ENCODE results near the gene HIGD1A. TPM values are rescaled to one million over a fixed set of nuclear protein-coding genes. Genes with fewer than 3 reads are reported as not detected.

The HIGD1A gene
- total and polyA plus RNA-seq, 2 of the 8 experiments (the other 6 are each of a cell fraction or from before 2014, with no cell fraction given), result 67.3 to 95.4 TPM

DNA sequence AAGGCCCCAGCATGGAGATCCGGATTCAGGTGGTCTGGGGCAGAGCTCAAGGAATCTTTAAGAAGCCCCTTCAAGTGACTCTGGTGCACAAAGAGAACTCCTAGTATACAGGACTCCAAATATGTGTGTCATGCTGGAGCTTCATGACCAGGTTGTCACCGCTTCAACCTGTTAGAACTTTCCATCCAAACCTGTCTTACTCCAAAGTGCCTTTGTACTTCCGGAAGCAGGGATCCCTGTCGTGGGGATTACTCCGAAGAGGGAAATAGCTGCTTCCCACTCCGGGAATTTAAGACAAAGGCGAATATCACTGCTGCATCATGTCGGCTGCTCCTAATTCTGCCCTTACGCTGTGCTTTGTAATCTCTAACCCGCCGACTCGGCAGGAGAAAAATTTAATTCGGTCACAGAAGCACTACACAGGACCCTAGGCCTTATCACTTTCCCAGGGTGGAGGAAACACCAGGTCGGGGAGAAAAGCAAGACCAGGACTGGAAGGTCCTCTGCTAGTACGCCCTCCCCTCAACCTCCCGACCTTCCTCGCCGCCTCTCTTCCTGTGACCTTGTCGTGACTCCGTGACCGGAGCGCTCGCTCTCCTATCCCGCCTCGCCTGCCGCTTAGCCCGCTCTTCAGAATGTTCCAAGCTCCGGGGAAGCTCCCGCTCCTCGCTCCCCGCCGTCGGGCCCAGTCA is 730 bp downstream of the HIGD1A start:
- Histone ChIP-seq H2BK20ac (ENCODE audit: low read length) (no peak overlapping the region), H3K79me1 (ENCODE audit: low read depth, low read length) (no peaks in the 10 kb centered on the region; the same call in 1 of the 2 replicates), H3K4ac (replicated peaks; ENCODE audit: insufficient read length, low read depth, low read length) (peak overlapping the region; percentile 11), H4K91ac (replicated peaks; ENCODE audit: insufficient read length, low read length) (no peak overlapping the region), H3K27me3 (replicated peaks in 1 of 4; ENCODE audit: control insufficient read depth in 3 of 4, extremely low read depth in 1 of 4, insufficient read depth in 3 of 4, low read length in 3 of 4) (peaks cover 0 to 9% (median 5%) of the 10 kb centered on the region in 4 experiments; a peak in 3 of 7 replicates), H3K23ac (ENCODE audit: insufficient read length) (no peak overlapping the region), H3K18ac (ENCODE audit: extremely low read depth, low read length) (peak overlapping the region; percentile 52; the same call in 1 of the 2 replicates), H3K4me2 (ENCODE audit: insufficient read depth in 1 of 2, low read depth in 2 of 2, low read length in 2 of 2) (peak overlapping the region; percentile 80 to 99), H3K9ac (replicated peaks in 1 of 4; ENCODE audit: extremely low read depth in 1 of 4, low read depth in 3 of 4, low read length in 3 of 4) (peak overlapping the region; percentile 83 to 96 (median 91)), H4K8ac (ENCODE audit: extremely low read depth, insufficient read depth, low read length) (peak overlapping the region; percentile 95; the same call in 1 of the 2 replicates), H3K79me2 (ENCODE audit: control insufficient read depth in 1 of 2, insufficient read depth in 2 of 2, low read length in 2 of 2) (peaks cover 0 to 44% of the 10 kb centered on the region in 2 experiments; a peak in 3 of 4 replicates), H4K5ac (ENCODE audit: insufficient read length, low read depth, low read length) (peak overlapping the region; percentile 70), H3K36me3 (ENCODE audit: control insufficient read depth in 2 of 4, insufficient read depth in 4 of 4, low read length in 3 of 4) (no peaks in the 10 kb centered on the region; a peak in 1 of 8 replicates), H2BK120ac (replicated peaks; ENCODE audit: low read depth, low read length) (no peak overlapping the region), H3K56ac (replicated peaks; ENCODE audit: insufficient read length, low read depth, low read length) (peak overlapping the region; percentile 48), H3K14ac (ENCODE audit: insufficient read length) (no peak overlapping the region), H2AK5ac (ENCODE audit: low read depth, low read length) (peak overlapping the region; percentile 92; the same call in 1 of the 2 replicates), H4K20me1 (replicated peaks in 1 of 2; ENCODE audit: control insufficient read depth in 1 of 2, insufficient read depth in 2 of 2, low read length in 2 of 2) (no peaks in the 10 kb centered on the region), H3K27ac (ENCODE audit: low read depth, low read length) (peak overlapping the region; percentile 68), H2BK12ac (ENCODE audit: low read depth, low read length) (peak overlapping the region; percentile 64; the same call in 1 of the 2 replicates), H2BK15ac (ENCODE audit: low read length) (peak overlapping the region; percentile 88; the same call in 1 of the 2 replicates), H2BK5ac (ENCODE audit: low read depth, low read length) (peak overlapping the region; percentile 91), H3K23me2 (ENCODE audit: low read depth, low read length) (peaks cover 10% of the 10 kb centered on the region; the same call in 1 of the 2 replicates), H3K9me3 (ENCODE audit: insufficient read depth in 2 of 2, low read depth in 1 of 2, low read length in 1 of 2) (no peaks in the 10 kb centered on the region), H3K4me3 (ENCODE audit: extremely low read depth in 1 of 4, insufficient read depth in 2 of 4, low read depth in 3 of 4, low read length in 4 of 4) (peak overlapping the region; percentile 85 to 96 (median 88)), H3K4me1 (replicated peaks in 1 of 4; ENCODE audit: control insufficient read depth in 3 of 4, insufficient read depth in 4 of 4, low read length in 3 of 4) (peaks cover 0 to 8% (median 4%) of the 10 kb centered on the region in 4 experiments; a peak in 4 of 7 replicates), H2AFZ (ENCODE audit: low read length) (0 out of 2 replicates have a peak overlapping the region, but pooled peaks have one; percentile 4)
- CTCF ChIA-PET (ENCODE audit: partially characterized antibody), result interaction anchor here (0.7 to 2.1 kb wide), 8 partner anchors 9 to 554 kb away, joined by 3 to 7 read pairs (median 4); no protein-coding TSS in a partner anchor
- peak in 1 of 2 experiments; percentile 58 for DNase-seq (ENCODE audit: low read depth in 1 of 2, low spot score in 2 of 2)
- FAIRE-seq, result no peak
- 4% methylated on average over 33 of the region's 33 CpGs; no CpG with 5 or more reads in 1 of the 2 experiments for WGBS, 2 experiments (ENCODE audit: extremely low coverage in 1 of 2, insufficient coverage in 1 of 2, insufficient read length in 1 of 2, insufficient replicate concordance in 2 of 2, low coverage in 1 of 2, low lambda C conversion rate in 2 of 2, missing lambda C conversion rate in 1 of 2)
- POLR2A ChIA-PET (ENCODE audit: partially characterized antibody), result interaction anchor here (0.6 to 3.3 kb wide), 12 partner anchors 9 to 143 kb away, joined by 3 to 19 read pairs (median 6); no protein-coding TSS in a partner anchor
- TF ChIP-seq, protein P1, sequence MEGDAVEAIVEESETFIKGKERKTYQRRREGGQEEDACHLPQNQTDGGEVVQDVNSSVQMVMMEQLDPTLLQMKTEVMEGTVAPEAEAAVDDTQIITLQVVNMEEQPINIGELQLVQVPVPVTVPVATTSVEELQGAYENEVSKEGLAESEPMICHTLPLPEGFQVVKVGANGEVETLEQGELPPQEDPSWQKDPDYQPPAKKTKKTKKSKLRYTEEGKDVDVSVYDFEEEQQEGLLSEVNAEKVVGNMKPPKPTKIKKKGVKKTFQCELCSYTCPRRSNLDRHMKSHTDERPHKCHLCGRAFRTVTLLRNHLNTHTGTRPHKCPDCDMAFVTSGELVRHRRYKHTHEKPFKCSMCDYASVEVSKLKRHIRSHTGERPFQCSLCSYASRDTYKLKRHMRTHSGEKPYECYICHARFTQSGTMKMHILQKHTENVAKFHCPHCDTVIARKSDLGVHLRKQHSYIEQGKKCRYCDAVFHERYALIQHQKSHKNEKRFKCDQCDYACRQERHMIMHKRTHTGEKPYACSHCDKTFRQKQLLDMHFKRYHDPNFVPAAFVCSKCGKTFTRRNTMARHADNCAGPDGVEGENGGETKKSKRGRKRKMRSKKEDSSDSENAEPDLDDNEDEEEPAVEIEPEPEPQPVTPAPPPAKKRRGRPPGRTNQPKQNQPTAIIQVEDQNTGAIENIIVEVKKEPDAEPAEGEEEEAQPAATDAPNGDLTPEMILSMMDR (IDR thresholded peaks at IDR 0.05; ENCODE audit: control extremely low read depth in 1 of 3, insufficient read depth in 1 of 3, low read depth in 1 of 3, low read length in 3 of 3), result no peak
- TF ChIP-seq EP300 (IDR thresholded peaks at IDR 0.05; ENCODE audit: borderline replicate concordance in 1 of 2, low read depth in 2 of 2, low read length in 2 of 2) (no peak), SAP30 (IDR thresholded peaks at IDR 0.05; ENCODE audit: insufficient read depth, insufficient replicate concordance, low read length) (no peak), TAF1 (IDR thresholded peaks at IDR 0.05; ENCODE audit: low read depth, low read length) (peak; percentile 2; the same call in 1 of the 2 replicates), FOSL1 (IDR thresholded peaks at IDR 0.05; ENCODE audit: insufficient read depth, low read depth, low read length) (no peak)
- TF ChIP-seq, protein P2, sequence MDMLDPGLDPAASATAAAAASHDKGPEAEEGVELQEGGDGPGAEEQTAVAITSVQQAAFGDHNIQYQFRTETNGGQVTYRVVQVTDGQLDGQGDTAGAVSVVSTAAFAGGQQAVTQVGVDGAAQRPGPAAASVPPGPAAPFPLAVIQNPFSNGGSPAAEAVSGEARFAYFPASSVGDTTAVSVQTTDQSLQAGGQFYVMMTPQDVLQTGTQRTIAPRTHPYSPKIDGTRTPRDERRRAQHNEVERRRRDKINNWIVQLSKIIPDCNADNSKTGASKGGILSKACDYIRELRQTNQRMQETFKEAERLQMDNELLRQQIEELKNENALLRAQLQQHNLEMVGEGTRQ (IDR thresholded peaks at IDR 0.05; ENCODE audit: low read length), result no peak

Measured in H1 (cell line).